HepG2 (cell line): Measurements from ENCODE around the gene P3H3. TPM values are rescaled to one million over a fixed set of nuclear protein-coding genes. Genes with fewer than 3 reads are reported as not detected.
A peak's percentile ranks its signal among the peaks of the same experiment; 100 is the strongest.

Source experiments
- ELF4 ChIP-seq: sonication (generic); formaldehyde crosslinking; IDR thresholded peaks from 2 replicates; pipeline ENCODE4 v1.5.0; 2020; ENCODE audit warnings: missing genetic modification reagents, mild to moderate bottlenecking, moderate library complexity, borderline replicate concordance
- ETV5 ChIP-seq: IDR thresholded peaks from 2 replicates; pipeline ENCODE4 v1.6.1; 2018; ENCODE audit warnings: missing biosample characterization, missing genetic modification reagents, inconsistent platforms, borderline replicate concordance
- FOXO4 ChIP-seq: sonication (generic); formaldehyde crosslinking; conservative IDR thresholded peaks from 2 replicates; pipeline ENCODE4 v1.8.1; 2023; ENCODE audit warnings: missing genetic modification reagents
- HIVEP1 ChIP-seq: sonication (generic); formaldehyde crosslinking; IDR thresholded peaks from 2 replicates; pipeline ENCODE4 v1.4.0; 2020; ENCODE audit warnings: mild to moderate bottlenecking, missing genetic modification reagents
- ISL2 ChIP-seq: sonication (generic); formaldehyde crosslinking; IDR thresholded peaks from 2 replicates; pipeline ENCODE4 v1.5.0; 2020; ENCODE audit warnings: missing genetic modification reagents
- KLF12 ChIP-seq: sonication (generic); formaldehyde crosslinking; IDR thresholded peaks from 2 replicates; pipeline ENCODE4 v1.4.0; 2020; ENCODE audit warnings: missing genetic modification reagents, borderline replicate concordance
- NFKBIZ ChIP-seq: IDR thresholded peaks from 2 replicates; pipeline ENCODE4 v1.6.1; 2018; ENCODE audit warnings: missing genetic modification reagents, missing compliant biosample characterization
- SRSF1 ChIP-seq: fragments of 200-400 bp; formaldehyde crosslinking; optimal IDR thresholded peaks from 2 replicates; pipeline ENCODE3; 2017; ENCODE audit warnings: mild to moderate bottlenecking, low read depth, low read length, moderate library complexity
- SYNCRIP ChIP-seq: fragments of 200-400 bp; formaldehyde crosslinking; IDR thresholded peaks from 2 replicates; pipeline ENCODE4 v1.6.1; 2018; ENCODE audit warnings: mild to moderate bottlenecking, low read depth, low read length; ENCODE audit not compliant: insufficient read depth
- TEAD2 ChIP-seq: sonication (generic); formaldehyde crosslinking; IDR thresholded peaks from 2 replicates; pipeline ENCODE4 v1.9.0; 2021; ENCODE audit warnings: missing genetic modification reagents
- TERF1 ChIP-seq: sonication (generic); formaldehyde crosslinking; IDR thresholded peaks from 2 replicates; pipeline ENCODE4 v1.8.0; 2022; ENCODE audit warnings: mild to moderate bottlenecking, missing genetic modification reagents, moderate library complexity
- UBTF ChIP-seq: sonication (generic); formaldehyde crosslinking; IDR thresholded peaks from 2 replicates; pipeline ENCODE4 v1.4.0; 2020; ENCODE audit warnings: mild to moderate bottlenecking, missing genetic modification reagents
- ZBTB10 ChIP-seq: sonication (generic); formaldehyde crosslinking; IDR thresholded peaks from 2 replicates; pipeline ENCODE4 v1.4.0; 2020; ENCODE audit warnings: missing genetic modification reagents, borderline replicate concordance
- ZBTB20 ChIP-seq: sonication (generic); formaldehyde crosslinking; IDR thresholded peaks from 2 replicates; pipeline ENCODE4 v1.8.1; 2023; ENCODE audit warnings: missing genetic modification reagents, low read depth, mild to moderate bottlenecking, borderline replicate concordance
- ZNF138 ChIP-seq: sonication (generic); formaldehyde crosslinking; IDR thresholded peaks from 2 replicates; pipeline ENCODE4 v1.5.0; 2020; ENCODE audit warnings: mild to moderate bottlenecking, low read depth, missing genetic modification reagents
- ZNF275 ChIP-seq: sonication (generic); formaldehyde crosslinking; IDR thresholded peaks from 2 replicates; pipeline ENCODE4 v1.8.0; 2022; ENCODE audit warnings: missing genetic modification reagents, mild to moderate bottlenecking, inconsistent platforms, borderline replicate concordance
- ZNF441 ChIP-seq: sonication (generic); formaldehyde crosslinking; IDR thresholded peaks from 2 replicates; pipeline ENCODE4 v1.7.0; 2021; ENCODE audit warnings: missing genetic modification reagents, borderline replicate concordance
- ZNF563 ChIP-seq: sonication (generic); formaldehyde crosslinking; IDR thresholded peaks from 2 replicates; pipeline ENCODE4 v1.8.0; 2022; ENCODE audit warnings: mild to moderate bottlenecking, moderate library complexity, missing genetic modification reagents
- polyA plus RNA-seq, 8 experiments: library from polyadenylated mRNA; depleted of rRNA in 3 of 8; stranded (reverse) in 7 of 8; unstranded in 1 of 8; fragments of >200 nt; fragmentation: Illumina TruSeq in 4 of 8; extraction: Trizol in 4 of 8; gene quantifications; 2 replicates each; pipeline versions ENCODE4 v1.2.1 to v1.2.3, GENCODE V29; 2011 to 2016; ENCODE audit warnings: low read depth in 4 of 8, missing spikeins in 1 of 8, mixed read lengths in 1 of 8; ENCODE audit not compliant: insufficient read depth in 1 of 8
- total RNA-seq, 5 experiments: library from RNA; depleted of rRNA; stranded (reverse); fragments of >200 nt; fragmentation: Illumina TruSeq; extraction: Trizol; gene quantifications; 2 replicates each; pipeline ENCODE4 v1.2.3, GENCODE V29; 2016; ENCODE audit warnings: low read depth in 1 of 5

The P3H3 gene
- total and polyA plus RNA-seq, 2 of the 13 experiments (the other 11 are each of a cell fraction or from before 2014, with no cell fraction given), result 20.1 to 20.5 TPM

- TF ChIP-seq FOXO4 (CRISPR knock-in tag) (no peak), ZNF441 (CRISPR knock-in tag) (no peak; the same call in 1 of the 2 replicates), TEAD2 (CRISPR knock-in tag) (no peak), ZNF138 (CRISPR knock-in tag) (no peak), TERF1 (CRISPR knock-in tag) (no peak), SYNCRIP (no peak), ISL2 (CRISPR knock-in tag) (peak; percentile 68; the same call in 1 of the 2 replicates), HIVEP1 (peak; percentile 78; the same call in 1 of the 2 replicates), ZNF563 (CRISPR knock-in tag) (peak; percentile 42; the same call in 1 of the 2 replicates), NFKBIZ (CRISPR knock-in tag) (0 out of 2 replicates have a peak, but pooled peaks have one; percentile 39), ETV5 (CRISPR knock-in tag) (peak; percentile 63), KLF12 (CRISPR knock-in tag) (no peak; the same call in 1 of the 2 replicates), UBTF (CRISPR knock-in tag) (peak; percentile 69), ZNF275 (no peak), ZBTB10 (CRISPR knock-in tag) (no peak), SRSF1 (no peak), ZBTB20 (CRISPR knock-in tag) (0 out of 2 replicates have a peak, but pooled peaks have one; percentile 59), ELF4 (CRISPR knock-in tag) (no peak)
Observed at GRCh38 chr12:6778574-6779550, 49.3 kb upstream of the P3H3 start (continued).
